Hepatic stellate cell (primary cell): ENCODE measurements around the gene PDCD1LG2.

Source experiments
- DNase-seq: peaks from one replicate; pipeline ENCODE4 v3.0.0; 2011; ENCODE audit warnings: low spot score

PDCD1LG2 gene

DNA sequence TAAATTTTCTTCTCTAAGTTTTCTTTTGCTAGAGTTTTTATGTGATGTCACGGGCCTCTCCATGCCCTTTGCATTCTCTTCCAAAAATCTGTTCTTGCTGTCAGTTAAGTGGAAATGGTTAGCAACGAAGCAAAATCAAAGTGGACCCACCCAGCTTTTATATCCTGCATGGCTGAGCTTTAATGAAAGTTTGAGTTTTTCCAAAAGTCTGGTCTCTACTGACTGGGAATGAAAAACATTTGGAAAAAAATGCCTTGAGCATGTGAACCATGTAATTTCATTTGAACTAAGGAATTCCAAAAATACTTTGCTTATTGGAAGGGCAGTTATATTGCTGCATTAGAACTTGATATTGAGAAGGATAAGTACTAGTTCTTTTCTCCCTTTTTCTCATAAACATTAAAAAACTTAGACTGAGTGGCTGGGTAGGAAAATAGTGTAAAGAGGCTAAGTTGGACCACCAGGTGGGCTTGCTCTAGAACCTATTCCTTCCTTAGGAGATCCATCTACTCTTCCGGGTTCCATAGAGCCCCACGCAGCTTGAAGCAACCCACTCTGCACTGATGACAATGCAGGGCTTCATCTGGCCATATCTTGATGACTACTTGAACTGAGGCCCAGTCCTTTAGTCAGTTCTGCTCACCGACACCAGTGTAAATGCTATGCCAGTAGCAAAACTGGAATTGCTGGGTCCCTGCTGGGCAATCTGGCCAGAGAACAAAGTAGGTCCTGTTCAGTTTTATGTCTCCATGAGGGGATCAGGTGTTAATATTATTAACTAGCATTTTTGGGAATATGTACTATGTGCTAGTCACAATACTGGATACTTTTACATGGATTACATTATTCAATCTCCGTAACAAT is 101.2 kb downstream of the PDCD1LG2 start:
- DNase-seq: no peak

DNA sequence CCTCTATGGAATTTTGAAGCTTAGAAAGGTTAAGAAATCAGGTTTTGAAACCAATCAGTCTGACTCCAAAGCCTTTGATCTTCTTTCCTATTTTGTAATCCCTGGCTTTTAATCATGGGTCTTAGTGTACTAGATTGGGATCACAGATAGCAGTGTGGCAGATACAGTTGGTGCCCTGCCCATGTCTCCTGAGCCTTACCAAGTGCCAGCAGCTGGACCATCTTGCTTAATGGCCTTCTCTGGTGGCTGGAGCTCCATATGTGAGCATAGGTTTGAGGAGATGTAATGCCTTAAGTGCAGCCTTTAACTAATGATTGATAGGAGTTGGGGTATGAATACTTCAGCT is 101.8 kb downstream of the PDCD1LG2 start:
- no peak for DNase-seq

DNA sequence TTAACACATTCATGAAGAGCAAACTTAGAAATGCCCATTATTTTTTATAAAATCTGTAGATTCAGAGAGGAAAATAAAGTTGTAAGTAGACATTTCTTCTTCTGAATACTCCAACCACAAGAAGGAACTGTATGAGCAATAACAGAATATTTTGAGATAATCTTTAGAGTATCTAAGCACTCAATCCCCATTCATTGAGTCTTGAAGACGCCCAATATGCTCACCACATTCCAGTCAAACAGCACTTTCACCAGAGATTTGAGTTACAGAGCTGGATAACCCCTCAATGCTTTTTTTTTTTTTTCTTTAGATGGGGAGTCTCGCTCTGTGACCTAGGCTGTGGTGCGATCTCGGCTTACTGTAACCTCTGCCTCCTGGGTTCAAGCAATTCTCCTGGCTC is 103.9 kb downstream of the PDCD1LG2 start:
- no peak for DNase-seq

DNA sequence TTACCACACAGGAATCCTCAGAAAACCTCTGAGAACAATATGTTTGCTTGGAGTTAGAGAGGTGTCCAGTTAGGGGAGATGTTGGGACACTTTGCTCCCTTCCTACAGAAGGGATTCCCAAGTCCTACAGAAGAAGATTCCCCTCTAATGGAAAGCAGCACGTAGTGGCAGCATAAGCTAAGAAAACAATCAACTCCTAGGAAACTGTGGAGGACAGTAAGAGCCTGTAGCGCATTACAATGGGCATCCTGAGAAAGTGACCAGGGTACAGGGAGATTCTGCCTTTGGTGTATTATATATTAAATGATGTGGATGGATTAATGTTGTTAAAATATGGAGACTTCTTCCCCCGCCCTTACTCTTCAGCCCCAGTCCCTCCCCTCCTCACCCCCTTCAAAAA is 104.7 kb downstream of the PDCD1LG2 start:
- DNase-seq: no peak

DNA sequence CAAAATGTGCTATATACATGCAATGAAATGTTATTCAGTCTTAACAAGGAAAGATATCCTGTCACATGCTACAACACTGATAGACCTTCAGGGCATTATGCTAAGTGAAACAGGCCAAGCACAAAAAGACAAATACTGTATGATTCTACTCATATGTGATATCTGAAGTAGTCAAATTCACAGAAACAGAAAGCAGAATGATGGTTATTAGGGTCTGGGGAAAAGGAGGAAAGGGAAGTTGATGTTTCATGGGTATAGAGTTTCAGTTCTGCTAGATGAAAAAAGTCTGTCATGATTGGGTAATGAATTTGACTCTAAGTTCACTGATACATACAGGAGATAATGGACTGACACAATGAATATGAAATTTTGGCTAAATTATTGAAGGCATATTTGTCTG is 107.4 kb downstream of the PDCD1LG2 start:
- no peak for DNase-seq

DNA sequence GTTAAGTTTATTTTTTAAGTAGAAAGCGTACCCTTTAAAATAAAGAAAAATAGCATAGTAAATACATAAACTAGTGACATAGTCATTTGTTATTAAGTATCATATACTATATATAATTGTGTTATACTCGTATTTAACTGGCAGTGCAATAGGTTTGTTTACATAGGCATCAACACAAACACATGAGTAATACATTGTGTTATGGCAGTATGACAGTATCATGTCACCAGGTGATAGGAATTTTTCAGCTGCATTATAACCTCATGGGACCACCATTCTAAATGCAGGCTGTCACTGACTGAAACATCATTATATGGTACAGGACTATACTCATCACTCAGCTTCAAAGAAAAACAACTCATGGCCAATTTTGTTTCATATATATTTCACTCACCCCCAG is 110.2 kb downstream of the PDCD1LG2 start:
- no peak for DNase-seq
